Measurements from ENCODE around the gene FAM227B.

The FAM227B gene

GRCh38 chr15:49343546-49343945 is 277.1 kb downstream of the FAM227B start:
- TF ChIP-seq CTCF (IDR thresholded peaks at IDR 0.05; ENCODE audit: borderline replicate concordance, insufficient read depth, low read depth, low read length) = no peak
- H3K4me3 ChIP-seq (ENCODE audit: low read depth, low read length) = no peak overlapping the region

GRCh38 chr15:49339656-49340055 is 281.0 kb downstream of the FAM227B start:
- no peak overlapping the region for H3K4me3 ChIP-seq (ENCODE audit: low read depth, low read length)
- TF ChIP-seq CTCF (IDR thresholded peaks at IDR 0.05; ENCODE audit: borderline replicate concordance, insufficient read depth, low read depth, low read length) = no peak

- TF ChIP-seq CTCF (IDR thresholded peaks at IDR 0.05; ENCODE audit: borderline replicate concordance, insufficient read depth, low read depth, low read length) = no peak
- H3K4me3 ChIP-seq (ENCODE audit: low read depth, low read length) = no peak overlapping the region
Measured at GRCh38 chr15:49331951-49332350, 288.7 kb downstream of the FAM227B start.

- no peak overlapping the region for H3K4me3 ChIP-seq (ENCODE audit: low read depth, low read length)
- TF ChIP-seq CTCF (IDR thresholded peaks at IDR 0.05; ENCODE audit: borderline replicate concordance, insufficient read depth, low read depth, low read length) = no peak
Measured at GRCh38 chr15:49331442-49331841, 289.2 kb downstream of the FAM227B start.

- no peak for TF ChIP-seq CTCF (IDR thresholded peaks at IDR 0.05; ENCODE audit: borderline replicate concordance, insufficient read depth, low read depth, low read length)
- no peak overlapping the region for H3K4me3 ChIP-seq (ENCODE audit: low read depth, low read length)
Measured at GRCh38 chr15:49330166-49330565, 290.5 kb downstream of the FAM227B start.

- no peak overlapping the region for H3K4me3 ChIP-seq (ENCODE audit: low read depth, low read length)
- TF ChIP-seq CTCF (IDR thresholded peaks at IDR 0.05; ENCODE audit: borderline replicate concordance, insufficient read depth, low read depth, low read length) = no peak
Measured at GRCh38 chr15:49328941-49329340, 291.7 kb downstream of the FAM227B start.

GRCh38 chr15:49327927-49328326 is 292.7 kb downstream of the FAM227B start:
- TF ChIP-seq CTCF (IDR thresholded peaks at IDR 0.05; ENCODE audit: borderline replicate concordance, insufficient read depth, low read depth, low read length) = no peak
- H3K4me3 ChIP-seq (ENCODE audit: low read depth, low read length) = no peak overlapping the region
